Measurements from ENCODE around the gene PM20D1.
"Not testable (repeated sequence)": the region's sequence is repeated elsewhere in the genome, so short reads cannot be mapped to it uniquely, and the experiment has no call there.

Gene PM20D1

DNA sequence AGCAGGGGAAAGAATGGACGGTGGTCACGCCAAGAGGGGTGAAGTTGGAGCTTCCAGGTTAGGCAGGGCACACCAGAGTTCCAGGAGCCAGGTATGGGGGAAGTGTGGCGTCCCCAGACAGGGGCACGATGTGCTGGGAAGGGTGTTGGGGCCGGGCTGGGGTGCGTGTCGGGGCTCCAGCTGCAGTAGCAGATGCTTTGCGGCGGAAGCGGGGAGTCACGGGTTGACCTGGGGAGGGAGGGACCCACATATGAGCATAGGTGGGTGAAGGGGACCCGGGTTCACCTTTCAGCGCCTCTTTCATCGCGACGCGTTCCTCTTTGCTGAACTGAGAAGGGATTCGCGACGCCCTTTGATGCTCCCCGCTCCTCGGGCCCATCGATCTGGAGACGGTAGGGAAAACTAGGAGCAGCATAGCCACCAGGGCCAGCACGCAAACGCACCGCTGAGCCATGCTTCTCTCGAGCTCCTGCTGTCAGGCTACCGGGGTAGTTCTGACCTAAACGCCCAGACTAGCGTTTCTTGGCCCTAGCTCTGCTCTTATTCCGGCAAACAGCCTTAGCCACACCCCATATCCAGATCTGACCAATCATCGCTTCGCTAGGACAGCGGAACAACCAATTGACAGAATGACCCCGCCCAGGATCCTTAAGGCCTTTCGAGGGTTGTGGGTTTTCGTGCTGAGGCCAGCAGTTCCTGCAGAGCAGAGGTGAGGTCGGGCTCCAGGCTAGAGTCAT, at the start of gene PM20D1:
TSS of gene PM20D1 (minus strand) at position 514 of the 737 bp plus-strand sequence. CDS start at position 454, 60 bp downstream.
- DNase-seq (ENCODE audit: low read depth in 1 of 2, low spot score in 1 of 2): peak; percentile 30 to 64

- DNase-seq (ENCODE audit: low read depth in 1 of 2, low spot score in 1 of 2): no peak
These were observed 46.4 kb upstream of the PM20D1 start for GRCh38 chr1:205896351-205896750.

- not testable (repeated sequence) for DNase-seq (ENCODE audit: low read depth in 1 of 2, low spot score in 1 of 2)
These were observed 44.2 kb upstream of the PM20D1 start for GRCh38 chr1:205894119-205894518.

GRCh38 chr1:205892175-205892574, 42.2 kb upstream of the PM20D1 start:
- DNase-seq (ENCODE audit: low read depth in 1 of 2, low spot score in 1 of 2): not testable (repeated sequence)

DNA sequence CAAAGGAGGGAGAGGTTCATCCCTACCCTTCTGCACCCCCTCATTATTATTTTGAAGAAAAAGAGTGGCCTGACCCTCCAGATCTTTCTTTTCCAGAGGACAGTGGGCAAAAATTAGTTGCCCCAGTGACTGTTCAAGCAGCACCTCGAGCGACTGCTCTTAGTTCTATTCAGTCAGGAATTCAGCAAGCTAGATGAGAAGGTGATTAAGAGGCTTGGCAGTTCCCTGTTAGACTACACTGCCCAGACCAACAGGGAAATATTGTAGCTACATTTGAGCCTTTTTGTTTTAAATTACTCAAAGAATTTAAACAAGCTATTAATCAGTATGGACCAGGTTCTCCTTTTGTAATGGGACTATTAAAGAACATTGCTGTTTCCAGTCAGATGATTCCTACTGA, 41.5 kb upstream of the PM20D1 start:
- not testable (repeated sequence) for DNase-seq (ENCODE audit: low read depth in 1 of 2, low spot score in 1 of 2)

- not testable (repeated sequence) for DNase-seq (ENCODE audit: low read depth in 1 of 2, low spot score in 1 of 2)
These were observed 40.7 kb upstream of the PM20D1 start for GRCh38 chr1:205890631-205891030.

DNA sequence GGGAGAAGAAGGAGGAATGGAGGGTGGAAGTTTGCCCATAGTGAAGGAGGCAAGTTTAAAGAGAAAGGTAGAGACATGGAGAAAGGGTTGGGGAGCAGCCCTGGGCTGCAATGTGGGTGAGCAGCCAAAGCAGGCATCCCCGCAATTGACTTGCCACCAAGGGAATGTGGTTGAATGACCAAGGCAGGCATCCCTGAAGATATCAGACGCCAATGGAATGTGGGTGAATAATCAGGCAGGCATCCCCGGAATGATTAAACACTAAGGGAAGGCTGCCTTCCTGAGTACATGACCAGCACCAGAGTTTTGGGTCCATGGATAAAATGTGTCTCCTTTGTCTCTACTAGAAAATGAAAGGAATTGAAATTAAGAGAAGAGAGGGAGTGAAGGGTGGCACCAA, 39.8 kb upstream of the PM20D1 start:
- not testable (repeated sequence) for DNase-seq (ENCODE audit: low read depth in 1 of 2, low spot score in 1 of 2)

- DNase-seq (ENCODE audit: low read depth in 1 of 2, low spot score in 1 of 2): not testable (repeated sequence)
These were observed 39.1 kb upstream of the PM20D1 start for GRCh38 chr1:205889006-205889405.

DNA sequence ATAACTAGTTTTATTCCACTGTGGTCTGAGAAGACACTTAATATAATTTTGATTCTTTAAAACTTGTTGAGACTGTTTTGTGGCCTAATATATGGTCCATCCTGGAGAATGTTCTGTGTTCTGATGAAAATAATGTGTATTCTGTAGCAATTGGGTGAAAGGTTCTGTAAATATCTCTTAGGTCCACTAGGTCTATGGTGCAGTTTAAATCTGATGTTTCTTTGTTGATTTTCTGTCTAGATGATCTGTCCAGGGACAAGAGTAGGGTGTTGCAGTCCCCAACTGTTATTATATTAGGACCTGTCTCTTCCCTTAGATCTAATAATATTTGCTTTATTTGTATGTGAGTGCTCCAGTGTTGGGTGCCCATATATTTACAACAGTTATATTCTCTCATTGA, 33.9 kb upstream of the PM20D1 start:
- DNase-seq (ENCODE audit: low read depth in 1 of 2, low spot score in 1 of 2): no peak

DNA sequence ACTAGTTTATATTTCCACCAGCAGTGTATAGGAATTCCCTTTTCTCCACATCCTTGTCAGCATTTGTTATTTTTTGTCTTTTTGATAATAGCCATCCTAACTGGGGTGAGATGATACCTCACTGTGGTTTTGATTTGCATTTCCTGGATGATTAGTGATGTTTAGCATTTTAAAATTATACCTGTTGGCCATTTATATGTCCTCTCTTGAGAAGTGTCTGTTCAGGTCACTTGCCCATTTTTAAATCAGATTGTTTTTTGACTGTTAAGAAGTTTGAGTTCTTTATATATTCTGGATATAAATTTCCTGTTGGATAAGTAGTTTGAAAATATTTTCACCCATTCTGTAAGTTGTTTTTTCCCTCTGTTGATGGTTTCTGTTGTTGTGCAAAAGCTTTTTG, 31.0 kb upstream of the PM20D1 start:
- DNase-seq (ENCODE audit: low read depth in 1 of 2, low spot score in 1 of 2): no peak

DNA sequence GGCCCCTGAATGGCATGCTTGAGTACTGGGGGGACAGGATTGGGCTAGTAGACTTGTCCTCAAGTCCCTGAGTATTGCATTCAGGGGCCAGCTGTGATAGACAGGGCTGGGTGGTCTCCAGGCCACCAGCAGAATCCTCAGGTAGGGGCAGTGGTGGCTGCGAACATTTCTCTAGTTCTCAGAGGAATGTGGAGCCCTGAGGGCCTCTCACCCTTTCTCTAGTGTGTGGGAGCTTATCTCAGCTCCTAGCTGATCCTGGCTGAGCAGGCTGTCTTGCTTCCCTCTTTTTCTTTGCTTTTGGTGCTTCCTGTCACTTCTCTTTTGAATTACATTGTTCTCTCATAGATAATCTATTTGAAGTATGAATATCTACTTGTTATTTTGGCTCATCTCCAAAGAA, 30.0 kb upstream of the PM20D1 start:
- DNase-seq (ENCODE audit: low read depth in 1 of 2, low spot score in 1 of 2): no peak

- DNase-seq (ENCODE audit: low read depth in 1 of 2, low spot score in 1 of 2): no peak
These were observed 28.1 kb upstream of the PM20D1 start for GRCh38 chr1:205878026-205878425.

DNA sequence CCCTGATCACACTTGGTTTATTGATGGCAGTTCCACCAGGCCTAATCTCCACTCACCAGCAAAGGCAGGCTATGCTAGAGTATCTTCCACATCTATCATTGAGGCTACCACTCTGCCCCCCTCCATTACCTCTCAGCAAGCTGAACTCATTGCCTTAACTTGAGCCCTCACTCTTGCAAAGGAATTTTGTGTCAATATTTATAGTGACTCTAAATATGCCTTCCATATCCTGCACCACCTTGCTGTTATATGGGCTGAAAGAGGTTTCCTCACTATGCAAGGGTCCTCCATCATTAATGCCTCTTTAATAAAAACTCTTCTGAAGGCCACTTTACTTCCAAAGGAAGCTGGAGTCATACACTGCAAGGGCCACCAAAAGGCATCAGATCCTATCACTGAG, 23.2 kb upstream of the PM20D1 start:
- not testable (repeated sequence) for DNase-seq (ENCODE audit: low read depth in 1 of 2, low spot score in 1 of 2)

DNA sequence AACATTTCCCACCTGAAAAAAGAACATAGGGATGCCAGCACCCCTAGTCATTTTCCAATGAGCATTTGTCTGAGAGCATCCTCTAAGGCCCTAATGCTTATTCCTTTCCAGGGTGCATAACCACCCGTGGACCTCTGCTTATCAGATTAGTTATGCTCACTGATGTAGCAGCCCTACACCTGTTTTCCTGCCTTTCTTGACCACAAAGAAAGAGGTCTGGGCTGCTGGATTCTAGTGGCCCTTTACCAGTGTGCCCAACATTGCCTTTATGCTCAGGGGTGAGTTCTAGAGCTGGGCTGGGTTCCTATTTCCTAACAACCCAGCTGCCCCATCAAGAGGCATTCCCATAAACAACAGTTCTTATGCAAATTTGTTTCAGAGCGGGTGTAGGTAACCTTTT, 20.3 kb upstream of the PM20D1 start:
- no peak for DNase-seq (ENCODE audit: low read depth in 1 of 2, low spot score in 1 of 2)

- DNase-seq (ENCODE audit: low read depth in 1 of 2, low spot score in 1 of 2): no peak
These were observed 11.6 kb upstream of the PM20D1 start for GRCh38 chr1:205861540-205861939.

DNA sequence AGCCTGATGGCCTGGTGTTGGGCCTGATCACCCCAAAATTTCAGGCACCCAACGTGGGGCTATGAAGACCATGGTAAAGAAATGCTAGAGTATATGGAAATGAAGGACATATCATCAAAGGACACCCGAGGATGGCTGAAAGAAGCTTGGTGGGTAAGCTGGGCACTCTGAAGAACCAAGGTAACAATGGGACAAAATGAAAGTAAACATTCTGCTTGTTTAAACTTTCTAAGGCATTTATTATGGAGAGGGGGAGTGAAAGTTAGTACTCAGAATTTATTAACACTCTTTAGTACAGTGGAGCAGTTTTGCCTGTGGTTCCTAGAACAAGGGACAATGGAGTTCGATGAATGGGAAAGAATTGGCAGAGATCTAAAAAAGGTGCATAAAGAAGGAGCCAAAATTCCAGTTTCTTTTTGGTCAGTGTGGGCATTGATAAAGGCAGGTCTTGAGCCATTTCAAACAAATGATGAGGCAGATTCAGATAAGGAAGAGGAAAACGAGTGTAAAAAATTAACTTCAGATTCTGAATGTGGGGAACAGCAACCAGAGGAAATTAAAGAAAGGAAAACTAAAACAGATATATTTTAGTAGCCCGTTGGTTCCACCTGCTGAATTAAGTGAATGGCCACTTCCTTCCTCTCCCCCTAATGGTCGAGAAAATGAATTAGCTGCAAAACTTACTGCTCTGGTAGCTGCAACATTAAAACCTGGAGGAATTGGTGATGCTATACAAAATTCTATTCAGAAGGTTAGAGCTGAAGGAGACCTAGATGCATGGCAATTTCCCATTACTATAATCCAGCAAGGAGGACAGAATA, 8.4 kb upstream of the PM20D1 start:
- no peak for DNase-seq (ENCODE audit: low read depth in 1 of 2, low spot score in 1 of 2)

- DNase-seq (ENCODE audit: low read depth in 1 of 2, low spot score in 1 of 2): not testable (repeated sequence)
These were observed 7.6 kb upstream of the PM20D1 start for GRCh38 chr1:205857501-205857900.

DNA sequence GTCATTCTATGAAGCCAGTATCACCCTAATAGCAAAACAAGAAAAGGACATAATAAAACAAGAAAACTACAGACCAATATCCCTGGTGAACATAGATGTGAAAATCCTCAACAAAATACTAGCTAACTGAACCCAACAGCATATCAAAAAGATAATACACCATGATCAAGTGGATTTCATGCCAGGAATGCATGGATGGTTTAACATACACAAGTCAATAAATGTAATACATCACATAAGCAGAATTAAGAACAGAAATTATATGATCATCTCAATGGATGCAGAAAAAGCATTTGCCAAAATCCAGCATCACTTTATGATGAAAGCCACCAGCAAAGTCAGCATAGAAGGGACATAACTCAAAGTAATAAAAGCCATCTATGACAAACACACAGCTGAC, 6.5 kb upstream of the PM20D1 start:
- no peak for DNase-seq (ENCODE audit: low read depth in 1 of 2, low spot score in 1 of 2)

GRCh38 chr1:205852969-205853368, 3.0 kb upstream of the PM20D1 start:
- DNase-seq (ENCODE audit: low read depth in 1 of 2, low spot score in 1 of 2): no peak

- DNase-seq (ENCODE audit: low read depth in 1 of 2, low spot score in 1 of 2): no peak
These were observed 2.1 kb upstream of the PM20D1 start for GRCh38 chr1:205851993-205852392.

DNA sequence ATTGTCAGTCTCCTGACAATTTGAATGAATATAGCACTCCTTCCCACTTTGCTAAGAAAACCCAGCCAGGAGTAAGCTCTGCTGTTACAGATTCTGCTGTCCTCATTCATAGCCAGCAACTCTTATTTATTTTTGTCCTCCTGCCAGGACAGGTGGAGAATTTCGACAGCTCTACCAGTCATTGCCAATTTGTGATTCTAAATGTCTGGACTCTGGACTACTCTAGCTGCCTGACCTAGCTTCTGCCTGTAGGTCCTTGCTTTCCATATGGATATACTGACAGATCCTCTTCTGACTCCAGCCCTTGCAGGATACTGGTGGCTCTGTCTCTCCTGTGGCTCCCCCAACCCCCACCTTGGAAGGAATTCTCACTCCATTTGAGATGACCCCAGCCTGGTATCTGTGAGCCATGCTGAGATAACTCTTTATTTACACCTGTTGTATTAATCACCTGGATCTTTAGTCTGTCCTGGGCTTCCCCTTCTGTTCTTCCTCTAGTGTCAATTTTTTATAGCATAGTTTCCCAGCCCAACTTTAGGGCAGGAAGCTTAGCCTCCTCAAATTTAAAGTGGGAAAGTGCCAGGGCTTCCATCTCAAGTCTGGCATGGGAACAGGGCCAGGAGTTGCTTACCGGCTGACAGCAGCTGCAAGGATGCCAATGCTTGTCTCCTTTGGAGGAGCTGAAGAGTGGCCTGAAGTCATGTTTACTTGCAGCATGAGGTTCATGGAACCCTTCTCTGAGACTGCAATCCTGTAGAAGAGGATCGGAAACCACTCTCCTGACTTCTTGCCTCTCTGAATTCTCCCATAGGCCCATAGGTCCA, 6.7 kb downstream of the PM20D1 start:
- DNase-seq (ENCODE audit: low read depth in 1 of 2, low spot score in 1 of 2): no peak

All from activated CD4-positive, alpha-beta T cell treated with anti-CD3 and anti-CD28 coated beads, Interleukin-2, amount 50 U/mL, for 24 hours (primary cell).